Measurements from ENCODE around the gene NR1H2. TPM values are rescaled to one million over a fixed set of nuclear protein-coding genes. Genes with fewer than 3 reads are reported as not detected.
"Not testable (repeated sequence)": the region's sequence is repeated elsewhere in the genome, so short reads cannot be mapped to it uniquely, and the experiment has no call there.

NR1H2 gene
- total RNA-seq, 2 donors from 2014 or later: 40.4 to 42.7 TPM

- TF ChIP-seq CTCF (conservative IDR thresholded peaks at IDR 0.05): no peak
- Mint-ChIP-seq H3K4me1 (peaks cover 15% of the 10 kb centered on the region), H3K27ac (no peak overlapping the region), H3K36me3 (ENCODE audit: low read depth) (peaks cover 40% of the 10 kb centered on the region), H3K4me3 (no peak overlapping the region), H3K9me3 (peaks cover 19% of the 10 kb centered on the region), H3K27me3 (ENCODE audit: insufficient read depth) (no peaks in the 10 kb centered on the region)
- no peak for DNase-seq
- Histone ChIP-seq H3K27ac (ENCODE audit: low read depth, low read length) (no peak overlapping the region), H3K36me3 (ENCODE audit: control insufficient read depth, insufficient read depth, low read length) (peaks cover 29% of the 10 kb centered on the region), H3K9me3 (ENCODE audit: control insufficient read depth, low read length) (peaks cover 7% of the 10 kb centered on the region), H3K27me3 (ENCODE audit: control insufficient read depth, insufficient read depth, low read length, poor library complexity, severe bottlenecking) (no peaks in the 10 kb centered on the region), H3K4me1 (ENCODE audit: control insufficient read depth, insufficient read depth, low read length) (no peaks in the 10 kb centered on the region), H3K9ac (ENCODE audit: extremely low read depth, low read length, poor library complexity, severe bottlenecking) (no peak overlapping the region), H3K4me3 (ENCODE audit: low read length) (no peak overlapping the region)
- WGBS, 2 experiments (ENCODE audit: insufficient coverage in 1 of 2, insufficient read length in 1 of 2): 94% methylated on average over 11 to 21 of the region's 21 CpGs
Observed at GRCh38 chr19:50387176-50387867, 11.1 kb downstream of the NR1H2 start.

GRCh38 chr19:50387868-50388245 is 11.6 kb downstream of the NR1H2 start:
- no peak for DNase-seq
- H3K4me3 Mint-ChIP-seq: no peak overlapping the region
- Histone ChIP-seq H3K4me3 (ENCODE audit: low read length) (no peak overlapping the region), H3K4me1 (ENCODE audit: control insufficient read depth, insufficient read depth, low read length) (no peaks in the 10 kb centered on the region), H3K36me3 (ENCODE audit: control insufficient read depth, insufficient read depth, low read length) (peaks cover 34% of the 10 kb centered on the region), H3K27me3 (ENCODE audit: control insufficient read depth, insufficient read depth, low read length, poor library complexity, severe bottlenecking) (no peaks in the 10 kb centered on the region), H3K9ac (ENCODE audit: extremely low read depth, low read length, poor library complexity, severe bottlenecking) (no peak overlapping the region), H3K27ac (ENCODE audit: low read depth, low read length) (no peak overlapping the region), H3K9me3 (ENCODE audit: control insufficient read depth, low read length) (peaks cover 12% of the 10 kb centered on the region)
- H3K4me1 Mint-ChIP-seq: peaks cover 15% of the 10 kb centered on the region
- TF ChIP-seq CTCF (conservative IDR thresholded peaks at IDR 0.05): no peak
- WGBS, 2 experiments (ENCODE audit: insufficient coverage in 1 of 2, insufficient read length in 1 of 2): 93 to 100% methylated on average over 8 of the region's 8 CpGs
- H3K36me3 Mint-ChIP-seq (ENCODE audit: low read depth): peaks cover 45% of the 10 kb centered on the region
- H3K27me3 Mint-ChIP-seq (ENCODE audit: insufficient read depth): no peaks in the 10 kb centered on the region
- H3K27ac Mint-ChIP-seq: no peak overlapping the region
- peaks cover 25% of the 10 kb centered on the region for H3K9me3 Mint-ChIP-seq

GRCh38 chr19:50390295-50390694 is 14.0 kb downstream of the NR1H2 start:
- not testable (repeated sequence) for H3K27ac Mint-ChIP-seq; H3K27ac ChIP-seq (ENCODE audit: low read depth, low read length); H3K27me3 Mint-ChIP-seq (ENCODE audit: insufficient read depth); H3K4me1 Mint-ChIP-seq; H3K4me1 ChIP-seq (ENCODE audit: control insufficient read depth, insufficient read depth, low read length); H3K9ac ChIP-seq (ENCODE audit: extremely low read depth, low read length, poor library complexity, severe bottlenecking); H3K27me3 ChIP-seq (ENCODE audit: control insufficient read depth, insufficient read depth, low read length, poor library complexity, severe bottlenecking); H3K4me3 Mint-ChIP-seq; H3K4me3 ChIP-seq (ENCODE audit: low read length); DNase-seq
- peaks cover 60% of the 10 kb centered on the region for H3K36me3 Mint-ChIP-seq (ENCODE audit: low read depth)
- Histone ChIP-seq H3K9me3 (ENCODE audit: control insufficient read depth, low read length) (peaks cover 15% of the 10 kb centered on the region), H3K36me3 (ENCODE audit: control insufficient read depth, insufficient read depth, low read length) (peaks cover 46% of the 10 kb centered on the region)
- H3K9me3 Mint-ChIP-seq: peaks cover 32% of the 10 kb centered on the region
- WGBS, 2 experiments (ENCODE audit: insufficient coverage in 1 of 2, insufficient read length in 1 of 2): 93% methylated on average over 3 of the region's 3 CpGs; no CpG with 5 or more reads in 1 of the 2 experiments

GRCh38 chr19:50390952-50391351 is 14.7 kb downstream of the NR1H2 start:
- not testable (repeated sequence) for H3K4me1 Mint-ChIP-seq; H3K27me3 ChIP-seq (ENCODE audit: control insufficient read depth, insufficient read depth, low read length, poor library complexity, severe bottlenecking); H3K4me3 ChIP-seq (ENCODE audit: low read length); H3K27ac ChIP-seq (ENCODE audit: low read depth, low read length); DNase-seq; H3K4me3 Mint-ChIP-seq; H3K27me3 Mint-ChIP-seq (ENCODE audit: insufficient read depth); H3K4me1 ChIP-seq (ENCODE audit: control insufficient read depth, insufficient read depth, low read length); H3K9ac ChIP-seq (ENCODE audit: extremely low read depth, low read length, poor library complexity, severe bottlenecking); H3K27ac Mint-ChIP-seq
- peaks cover 15% of the 10 kb centered on the region for H3K9me3 ChIP-seq (ENCODE audit: control insufficient read depth, low read length)
- Mint-ChIP-seq H3K9me3 (peaks cover 32% of the 10 kb centered on the region), H3K36me3 (ENCODE audit: low read depth) (peaks cover 62% of the 10 kb centered on the region)
- 96 to 98% methylated on average over 8 to 19 of the region's 23 CpGs for WGBS, 2 experiments (ENCODE audit: insufficient coverage in 1 of 2, insufficient read length in 1 of 2)
- H3K36me3 ChIP-seq (ENCODE audit: control insufficient read depth, insufficient read depth, low read length): peaks cover 46% of the 10 kb centered on the region

Measured in endodermal cell (in vitro differentiated cells).